Osteoblast (primary cell): ENCODE data around the gene CDT1. TPM values are rescaled to one million over a fixed set of nuclear protein-coding genes. Genes with fewer than 3 reads are reported as not detected.

Experiments used
- DNase-seq: peaks from one replicate; pipeline ENCODE4 v3.0.0; 2011; ENCODE audit warnings: low spot score, mixed read lengths; ENCODE audit not compliant: insufficient read length; ENCODE audit errors: missing footprints
- H2AFZ ChIP-seq: 2 replicates; pipeline ENCODE4 v1.6.0; 2011; ENCODE audit warnings: mild to moderate bottlenecking, low read length
- H3K27ac ChIP-seq: 2 replicates; pipeline ENCODE4 v1.5.1; 2011; ENCODE audit warnings: mild to moderate bottlenecking, low read depth, low read length, moderate library complexity
- H3K27me3 ChIP-seq: 2 replicates; pipeline ENCODE4 v1.6.0; 2012; ENCODE audit warnings: mild to moderate bottlenecking, control low read depth, inconsistent platforms, low read length, moderate library complexity; ENCODE audit not compliant: insufficient read depth
- H3K36me3 ChIP-seq: 2 replicates; pipeline ENCODE4 v1.5.1; 2011; ENCODE audit warnings: mild to moderate bottlenecking, low read length, control low read depth, moderate library complexity; ENCODE audit not compliant: insufficient read depth
- H3K4me1 ChIP-seq: 2 replicates; pipeline ENCODE4 v1.5.1; 2011; ENCODE audit warnings: mild to moderate bottlenecking, low read length, control low read depth, moderate library complexity; ENCODE audit not compliant: insufficient read depth
- H3K4me2 ChIP-seq: 2 replicates; pipeline ENCODE4 v1.6.0; 2011; ENCODE audit warnings: mild to moderate bottlenecking, low read length; ENCODE audit not compliant: insufficient read depth
- H3K4me3 ChIP-seq: fragments of 200-600 bp; sonication (generic); 3 replicates; pipeline ENCODE4 v1.5.1; 2012; ENCODE audit warnings: mild to moderate bottlenecking, low read length, inconsistent platforms; ENCODE audit not compliant: insufficient read depth
- H3K79me2 ChIP-seq: 2 replicates; pipeline ENCODE4 v1.6.0; 2012; ENCODE audit warnings: mild to moderate bottlenecking, low read length, control low read depth, inconsistent platforms; ENCODE audit not compliant: insufficient read depth
- H3K9me3 ChIP-seq: 2 replicates; pipeline ENCODE4 v1.5.1; 2011; ENCODE audit warnings: low read depth, low read length, control low read depth
- H4K20me1 ChIP-seq: 2 replicates; pipeline ENCODE4 v1.6.0; 2012; ENCODE audit warnings: mild to moderate bottlenecking, low read length, control low read depth; ENCODE audit not compliant: insufficient read depth
- total RNA-seq: library from RNA; depleted of rRNA; stranded (reverse); fragments of >200 nt; gene quantifications from 2 replicates; pipeline ENCODE4 v1.2.3, GENCODE V29; 2012
- TF ChIP-seq, protein P1 (sequence below): IDR thresholded peaks from 2 replicates; pipeline ENCODE4 v1.5.1; 2011; ENCODE audit warnings: mild to moderate bottlenecking, low read depth, low read length, moderate library complexity; ENCODE audit errors: extremely low read depth

Gene CDT1
- total RNA-seq, 1 donor: 2.9 TPM

DNA sequence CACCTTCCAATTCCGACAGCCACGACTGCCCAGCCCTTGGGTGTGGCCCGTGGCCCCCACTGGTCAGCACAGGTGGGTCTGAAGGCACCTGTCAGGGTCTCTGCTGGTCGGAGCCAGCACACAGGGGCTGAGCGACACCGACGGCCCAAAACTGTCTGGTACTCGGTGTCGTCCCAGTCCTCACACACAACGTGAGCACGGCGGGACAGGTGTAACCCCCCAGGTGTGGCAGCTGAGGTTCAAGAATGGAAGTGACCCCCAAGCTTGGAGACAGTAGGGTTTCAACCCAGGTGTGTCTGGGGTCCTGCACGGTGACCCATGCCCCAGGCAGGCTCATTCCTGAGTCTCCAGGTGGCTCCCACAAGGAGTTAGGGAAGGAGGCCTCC lies 52.1 kb downstream of the CDT1 start:
- Histone ChIP-seq H3K36me3 (peaks cover 19% of the 10 kb centered on the region), H3K4me3 (peak overlapping the region; percentile 95), H3K27ac (no peak overlapping the region), H3K79me2 (peaks cover 25% of the 10 kb centered on the region), H3K4me2 (peak overlapping the region; percentile 86), H3K27me3 (no peaks in the 10 kb centered on the region), H3K4me1 (peaks cover 15% of the 10 kb centered on the region), H2AFZ (no peak overlapping the region), H4K20me1 (peaks cover 13% of the 10 kb centered on the region), H3K9me3 (no peaks in the 10 kb centered on the region)
- TF ChIP-seq, protein P1, sequence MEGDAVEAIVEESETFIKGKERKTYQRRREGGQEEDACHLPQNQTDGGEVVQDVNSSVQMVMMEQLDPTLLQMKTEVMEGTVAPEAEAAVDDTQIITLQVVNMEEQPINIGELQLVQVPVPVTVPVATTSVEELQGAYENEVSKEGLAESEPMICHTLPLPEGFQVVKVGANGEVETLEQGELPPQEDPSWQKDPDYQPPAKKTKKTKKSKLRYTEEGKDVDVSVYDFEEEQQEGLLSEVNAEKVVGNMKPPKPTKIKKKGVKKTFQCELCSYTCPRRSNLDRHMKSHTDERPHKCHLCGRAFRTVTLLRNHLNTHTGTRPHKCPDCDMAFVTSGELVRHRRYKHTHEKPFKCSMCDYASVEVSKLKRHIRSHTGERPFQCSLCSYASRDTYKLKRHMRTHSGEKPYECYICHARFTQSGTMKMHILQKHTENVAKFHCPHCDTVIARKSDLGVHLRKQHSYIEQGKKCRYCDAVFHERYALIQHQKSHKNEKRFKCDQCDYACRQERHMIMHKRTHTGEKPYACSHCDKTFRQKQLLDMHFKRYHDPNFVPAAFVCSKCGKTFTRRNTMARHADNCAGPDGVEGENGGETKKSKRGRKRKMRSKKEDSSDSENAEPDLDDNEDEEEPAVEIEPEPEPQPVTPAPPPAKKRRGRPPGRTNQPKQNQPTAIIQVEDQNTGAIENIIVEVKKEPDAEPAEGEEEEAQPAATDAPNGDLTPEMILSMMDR: no peak
- DNase-seq: no peak

DNA sequence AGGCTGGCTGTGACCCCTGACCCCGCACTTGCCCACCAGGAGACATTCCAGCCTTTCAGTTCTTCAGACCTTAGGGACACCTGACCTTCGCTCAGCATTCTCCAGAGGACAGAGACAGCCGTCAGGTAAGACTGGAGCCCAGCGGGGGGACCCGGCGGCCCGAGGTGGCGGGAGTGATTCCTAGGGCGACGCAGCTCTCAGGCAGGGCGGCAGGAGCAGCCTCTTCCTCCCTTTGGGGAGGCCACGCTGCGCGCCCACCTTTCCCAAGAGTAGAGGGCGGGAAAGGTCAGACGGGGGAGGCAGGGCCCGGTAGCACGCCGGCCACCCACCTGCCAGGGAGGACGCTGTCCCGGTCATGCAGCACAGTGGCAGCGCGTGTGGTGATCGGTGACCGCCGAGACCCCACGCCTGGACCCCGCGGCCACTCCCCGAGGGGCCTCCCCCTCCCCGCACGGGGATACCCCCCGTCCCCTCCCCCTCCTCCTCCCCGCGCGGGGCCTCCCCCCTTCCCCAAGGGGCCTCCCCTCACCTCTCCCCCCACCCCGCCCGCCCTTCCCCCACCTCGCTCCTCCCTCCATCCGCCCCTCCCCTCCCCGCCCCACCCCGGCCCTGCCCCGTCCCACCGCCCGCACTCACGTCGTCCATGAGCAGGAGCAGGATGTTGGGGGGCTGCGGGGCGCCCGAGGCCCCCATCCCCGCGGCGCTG lies 52.7 kb downstream of the CDT1 start:
- Histone ChIP-seq H3K27me3 (no peaks in the 10 kb centered on the region), H4K20me1 (peaks cover 13% of the 10 kb centered on the region), H2AFZ (no peak overlapping the region), H3K9me3 (no peaks in the 10 kb centered on the region), H3K4me1 (peaks cover 15% of the 10 kb centered on the region), H3K4me3 (peak overlapping the region; percentile 95), H3K79me2 (peaks cover 25% of the 10 kb centered on the region), H3K4me2 (peak overlapping the region; percentile 86), H3K36me3 (peaks cover 24% of the 10 kb centered on the region), H3K27ac (no peak overlapping the region)
- TF ChIP-seq, protein P1: no peak
- DNase-seq: peak; percentile 94

DNA sequence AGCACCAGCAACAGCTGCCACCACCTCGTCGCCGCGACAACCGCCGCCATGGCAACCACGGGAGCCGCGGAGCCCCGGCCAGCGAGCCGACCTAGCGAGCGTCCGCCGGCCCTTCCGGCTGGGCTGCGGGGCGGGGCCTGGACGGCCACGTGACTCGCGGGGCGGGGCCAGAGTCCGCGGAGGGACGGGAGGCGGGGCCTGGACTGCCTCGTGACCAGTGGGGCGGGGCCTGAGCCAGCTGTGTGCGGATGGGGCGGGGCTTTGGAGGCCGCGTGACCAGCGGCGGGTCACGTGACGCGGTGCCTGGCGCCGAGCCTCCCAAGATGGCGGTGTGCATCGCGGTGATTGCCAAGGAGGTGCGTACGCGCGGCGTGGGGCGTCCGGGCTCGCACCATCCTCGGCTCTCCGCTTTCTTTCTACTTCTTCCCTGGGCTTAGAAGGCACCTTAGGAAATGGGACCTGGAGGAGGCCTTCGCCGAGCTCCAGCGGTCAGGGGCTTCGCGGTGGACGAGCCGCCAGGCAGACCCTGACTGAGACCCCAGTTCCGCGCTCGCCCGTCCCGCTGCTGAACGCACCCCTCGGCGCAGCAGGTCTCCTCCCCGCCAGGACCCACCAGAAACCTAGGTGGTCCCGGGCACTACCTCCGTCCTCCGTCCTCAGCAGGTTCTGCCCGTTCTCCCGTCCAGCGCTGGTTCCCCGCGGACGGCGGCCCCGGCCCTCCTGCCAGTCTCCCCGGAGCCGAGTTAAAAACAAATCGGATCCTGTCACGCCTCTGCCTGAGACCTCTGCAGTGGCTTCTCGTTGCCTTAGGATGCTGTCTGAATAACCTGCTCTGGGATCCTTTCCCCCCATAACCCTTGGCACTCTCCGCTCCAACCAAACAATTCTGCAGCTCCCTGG lies 53.5 kb downstream of the CDT1 start, which contains the start of the genes GALNS and TRAPPC2L:
TSS of gene GALNS (minus strand) at position 120 of the 900 bp plus-strand sequence. CDS start at position 50, 70 bp downstream.
TSS of gene TRAPPC2L (plus strand) at position 300 of the 900 bp plus-strand sequence. CDS start at position 324, 24 bp downstream.
- peaks cover 24% of the 10 kb centered on the region for H3K36me3 ChIP-seq
- H2AFZ ChIP-seq: peak within 1 kb of the TSS; percentile 97
- H3K79me2 ChIP-seq: peaks cover 25% of the 10 kb centered on the region
- peak within 1 kb of the TSS; percentile 98 for H3K4me2 ChIP-seq
- H3K27me3 ChIP-seq: no peaks in the 10 kb centered on the region
- H4K20me1 ChIP-seq: peaks cover 13% of the 10 kb centered on the region
- peak; percentile 100 for DNase-seq
- H3K4me1 ChIP-seq: peaks cover 15% of the 10 kb centered on the region
- no peaks in the 10 kb centered on the region for H3K9me3 ChIP-seq
- H3K27ac ChIP-seq: peak within 1 kb of the TSS; percentile 68
- TF ChIP-seq, protein P1: no peak
- peak within 1 kb of the TSS; percentile 95 for H3K4me3 ChIP-seq
